Measurements from ENCODE around the gene CERK. TPM values are rescaled to one million over a fixed set of nuclear protein-coding genes. Genes with fewer than 3 reads are reported as not detected.

CERK gene
- total RNA-seq, 1 donor from 2014 or later = 69.0 TPM

Other genes with a start within 250 kb of the CERK start
- gene CELSR1, start 200.6 kb downstream of the CERK start, total RNA-seq = 7.6 TPM
- 80.7 TPM for gene GRAMD4, start 117.9 kb downstream of the CERK start, total RNA-seq
- 14.0 TPM for gene TBC1D22A, start 24.4 kb upstream of the CERK start, total RNA-seq